Urinary bladder (tissue), 4 donors: ENCODE measurements around the gene PLEKHG4. TPM values are rescaled to one million over a fixed set of nuclear protein-coding genes. Genes with fewer than 3 reads are reported as not detected.

Source experiments
- DNase-seq: peaks from one replicate; pipeline ENCODE4 v3.0.0-alpha.2; 2015; ENCODE audit errors: extremely low spot score
- H3K27ac ChIP-seq: one replicate; pipeline ENCODE4 v1.5.1; 2013; ENCODE audit warnings: low read depth, mild to moderate bottlenecking, moderate library complexity
- H3K36me3 ChIP-seq: one replicate; pipeline ENCODE4 v1.6.1; 2013; ENCODE audit warnings: mild to moderate bottlenecking, moderate library complexity; ENCODE audit not compliant: insufficient read depth
- H3K4me1 ChIP-seq: one replicate; pipeline ENCODE4 v1.6.1; 2013; ENCODE audit warnings: mild to moderate bottlenecking, moderate library complexity; ENCODE audit not compliant: insufficient read depth
- H3K4me3 ChIP-seq: one replicate; pipeline ENCODE4 v1.5.1; 2013; ENCODE audit warnings: low read depth, low read length
- whole genome bisulfite sequencing: extraction: QIAGEN DNeasy Blood & Tissue Kit; methylation state at CpG from one replicate; pipeline ENCODE4 v1.1.7; 2013; 5-methylcytosine and 5-hydroxymethylcytosine counted together
- polyA plus RNA-seq: library from polyadenylated mRNA; stranded (reverse); fragments of 200-250 nt; gene quantifications from one replicate; pipeline ENCODE4 v1.2.3, GENCODE V29; 2013
- total RNA-seq: library from RNA; depleted of rRNA; stranded (reverse); fragments of >200 nt; gene quantifications from one replicate; pipeline ENCODE4 v1.2.3, GENCODE V29; 2014
- donor health status: healthy with polysubstance abuse.
- donor health status: healthy.

The PLEKHG4 gene
- total RNA-seq (12.8 TPM), polyA plus RNA-seq (5.8 TPM)

- peak within 1 kb of the TSS; percentile 62 for H3K4me3 ChIP-seq
- no peak for DNase-seq
- no peaks in the 10 kb centered on the region for H3K36me3 ChIP-seq
- 25% methylated on average over 82 of the region's 83 CpGs for WGBS
- no peak within 1 kb of the TSS for H3K27ac ChIP-seq
- H3K4me1 ChIP-seq = no peaks in the 10 kb centered on the region
Observed at GRCh38 chr16:67279296-67280089, at the start of gene PLEKHG4. PLEKHG4 (plus strand) TSS chr16:67279532; CDS start chr16:67280045, 513 bp downstream.

GRCh38 chr16:67229906-67230808 lies 49.2 kb upstream of the PLEKHG4 start:
- no peak for DNase-seq
- H3K4me1 ChIP-seq = no peaks in the 10 kb centered on the region
- no peaks in the 10 kb centered on the region for H3K36me3 ChIP-seq
- H3K27ac ChIP-seq = no peak overlapping the region
- WGBS = 93% methylated on average over 32 of the region's 32 CpGs
- H3K4me3 ChIP-seq = no peak overlapping the region

GRCh38 chr16:67230809-67231660 lies 48.3 kb upstream of the PLEKHG4 start:
- Histone ChIP-seq H3K4me1 (no peaks in the 10 kb centered on the region), H3K36me3 (no peaks in the 10 kb centered on the region), H3K27ac (no peak overlapping the region), H3K4me3 (no peak overlapping the region)
- WGBS = 86% methylated on average over 12 of the region's 12 CpGs
- no peak for DNase-seq

- H3K4me3 ChIP-seq = no peak overlapping the region
- H3K27ac ChIP-seq = no peak overlapping the region
- 58% methylated on average over 7 of the region's 7 CpGs for WGBS
- H3K4me1 ChIP-seq = no peaks in the 10 kb centered on the region
- DNase-seq = no peak
- no peaks in the 10 kb centered on the region for H3K36me3 ChIP-seq
Observed at GRCh38 chr16:67233596-67233995, 45.7 kb upstream of the PLEKHG4 start.

GRCh38 chr16:67234180-67234597 lies 45.1 kb upstream of the PLEKHG4 start:
- DNase-seq = no peak
- WGBS = 93% methylated on average over 10 of the region's 10 CpGs
- no peaks in the 10 kb centered on the region for H3K36me3 ChIP-seq
- H3K4me3 ChIP-seq = no peak overlapping the region
- no peaks in the 10 kb centered on the region for H3K4me1 ChIP-seq
- H3K27ac ChIP-seq = no peak overlapping the region

- WGBS = 86% methylated on average over 17 of the region's 17 CpGs
- H3K27ac ChIP-seq = no peak overlapping the region
Observed at GRCh38 chr16:67235816-67236562, 43.3 kb upstream of the PLEKHG4 start.

GRCh38 chr16:67236563-67237395 lies 42.6 kb upstream of the PLEKHG4 start:
- WGBS = 75% methylated on average over 50 of the region's 50 CpGs
- DNase-seq = no peak
- Histone ChIP-seq H3K27ac (no peak overlapping the region), H3K4me3 (no peak overlapping the region), H3K4me1 (no peaks in the 10 kb centered on the region), H3K36me3 (no peaks in the 10 kb centered on the region)

More at GRCh38 chr16:67235816-67236562, 43.3 kb upstream of the PLEKHG4 start:
- no peak for DNase-seq
- Histone ChIP-seq H3K36me3 (no peaks in the 10 kb centered on the region), H3K4me1 (no peaks in the 10 kb centered on the region), H3K4me3 (no peak overlapping the region)

GRCh38 chr16:67237396-67238277 lies 41.7 kb upstream of the PLEKHG4 start:
- 80% methylated on average over 16 of the region's 16 CpGs for WGBS
- no peaks in the 10 kb centered on the region for H3K36me3 ChIP-seq
- no peak for DNase-seq

GRCh38 chr16:67238278-67238575 lies 41.1 kb upstream of the PLEKHG4 start:
- 96% methylated on average over 3 of the region's 3 CpGs for WGBS
- no peak overlapping the region for H3K27ac ChIP-seq
- H3K4me1 ChIP-seq = no peaks in the 10 kb centered on the region
- H3K4me3 ChIP-seq = no peak overlapping the region
- no peak for DNase-seq
- H3K36me3 ChIP-seq = no peaks in the 10 kb centered on the region

More at GRCh38 chr16:67237396-67238277, 41.7 kb upstream of the PLEKHG4 start:
- Histone ChIP-seq H3K27ac (no peak overlapping the region), H3K4me3 (no peak overlapping the region), H3K4me1 (no peaks in the 10 kb centered on the region)

- Histone ChIP-seq H3K4me1 (no peaks in the 10 kb centered on the region), H3K4me3 (no peak overlapping the region), H3K36me3 (no peaks in the 10 kb centered on the region), H3K27ac (no peak overlapping the region)
- WGBS = 90% methylated on average over 9 of the region's 9 CpGs
- DNase-seq = no peak
Observed at GRCh38 chr16:67238806-67239470, 40.4 kb upstream of the PLEKHG4 start.

- no peak overlapping the region for H3K4me3 ChIP-seq
- DNase-seq = no peak
- H3K36me3 ChIP-seq = no peaks in the 10 kb centered on the region
- no peak overlapping the region for H3K27ac ChIP-seq
- H3K4me1 ChIP-seq = no peaks in the 10 kb centered on the region
- WGBS = 77% methylated on average over 4 of the region's 4 CpGs
Observed at GRCh38 chr16:67240506-67240905, 38.8 kb upstream of the PLEKHG4 start.
